DOHH2 (cell line): ENCODE data around the gene CCNI.

ENCODE experiments used
- EZH2phosphoT487 ChIP-seq: fragments of 200-600 bp; sonication (generic); IDR thresholded peaks from 2 replicates; pipeline ENCODE4 v1.6.1; 2017; ENCODE audit warnings: borderline replicate concordance, mild to moderate bottlenecking, antibody characterized with exemption, low read length, moderate library complexity, mixed read lengths
- TF ChIP-seq, protein P1 (sequence below): fragments of 200-600 bp; sonication (generic); IDR thresholded peaks from one replicate; pipeline ENCODE4 v1.5.1; 2014; ENCODE audit warnings: antibody characterized with exemption, mild to moderate bottlenecking, low read depth, low read length; ENCODE audit not compliant: poor library complexity, severe bottlenecking

DNA sequence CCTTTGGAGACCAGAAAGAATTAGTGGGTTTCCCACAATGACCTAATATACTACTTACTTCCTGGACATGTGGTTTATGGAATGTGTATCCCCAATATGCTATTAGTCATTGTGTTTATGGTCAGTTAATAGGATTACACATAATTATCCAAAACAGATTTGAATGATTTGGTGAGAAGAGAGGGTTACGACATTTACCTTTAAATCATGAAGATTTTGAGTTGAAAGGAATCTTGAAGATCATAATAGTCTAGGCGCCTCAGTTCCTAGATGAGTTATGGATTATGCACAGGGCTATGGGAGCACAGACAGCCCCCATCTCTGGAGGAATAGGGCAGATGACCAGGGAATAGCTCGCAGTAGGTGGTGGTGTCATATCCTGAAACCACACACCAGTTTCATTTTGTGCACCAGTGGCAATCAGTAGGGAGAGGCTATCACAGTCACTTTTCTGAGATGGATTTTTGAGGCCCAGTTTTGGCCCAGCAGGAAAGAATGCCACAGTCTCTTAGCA is 64.9 kb downstream of the CCNI start:
- TF ChIP-seq, protein P1, sequence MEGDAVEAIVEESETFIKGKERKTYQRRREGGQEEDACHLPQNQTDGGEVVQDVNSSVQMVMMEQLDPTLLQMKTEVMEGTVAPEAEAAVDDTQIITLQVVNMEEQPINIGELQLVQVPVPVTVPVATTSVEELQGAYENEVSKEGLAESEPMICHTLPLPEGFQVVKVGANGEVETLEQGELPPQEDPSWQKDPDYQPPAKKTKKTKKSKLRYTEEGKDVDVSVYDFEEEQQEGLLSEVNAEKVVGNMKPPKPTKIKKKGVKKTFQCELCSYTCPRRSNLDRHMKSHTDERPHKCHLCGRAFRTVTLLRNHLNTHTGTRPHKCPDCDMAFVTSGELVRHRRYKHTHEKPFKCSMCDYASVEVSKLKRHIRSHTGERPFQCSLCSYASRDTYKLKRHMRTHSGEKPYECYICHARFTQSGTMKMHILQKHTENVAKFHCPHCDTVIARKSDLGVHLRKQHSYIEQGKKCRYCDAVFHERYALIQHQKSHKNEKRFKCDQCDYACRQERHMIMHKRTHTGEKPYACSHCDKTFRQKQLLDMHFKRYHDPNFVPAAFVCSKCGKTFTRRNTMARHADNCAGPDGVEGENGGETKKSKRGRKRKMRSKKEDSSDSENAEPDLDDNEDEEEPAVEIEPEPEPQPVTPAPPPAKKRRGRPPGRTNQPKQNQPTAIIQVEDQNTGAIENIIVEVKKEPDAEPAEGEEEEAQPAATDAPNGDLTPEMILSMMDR, result no peak
- TF ChIP-seq EZH2phosphoT487, result no peak
